ENCODE measurements around the gene TMPRSS11A.

Gene TMPRSS11A

DNA sequence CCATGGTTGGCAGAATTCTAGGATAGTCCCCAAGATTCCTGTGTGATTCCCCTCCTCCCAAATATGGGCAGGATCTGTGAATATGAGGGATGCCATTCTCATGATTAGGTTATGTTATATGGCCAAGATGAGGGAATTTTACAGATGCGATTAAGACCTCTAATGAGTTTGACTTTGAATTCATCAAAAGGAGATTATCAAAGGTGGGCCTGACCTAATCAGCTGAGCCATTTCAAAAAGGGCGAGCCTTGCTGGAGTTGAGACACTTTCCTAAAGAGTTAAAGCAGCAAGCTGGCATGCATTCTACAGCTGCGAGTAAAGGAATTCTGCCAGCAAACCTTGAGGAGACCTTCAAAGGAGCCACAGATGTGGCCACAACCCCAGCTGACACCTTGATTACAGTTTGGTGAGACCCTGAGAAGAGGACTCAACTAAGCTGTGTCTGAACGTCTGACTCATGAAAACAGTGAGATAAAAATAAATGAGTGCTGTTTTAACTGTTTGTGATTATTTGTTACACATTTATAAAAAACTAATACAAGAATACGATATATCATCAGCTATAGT is 47.8 kb downstream of the TMPRSS11A start:
- in situ Hi-C loops (cut with HindIII; ENCODE audit: low sequenced_read_pairs), result no loop called here

DNA sequence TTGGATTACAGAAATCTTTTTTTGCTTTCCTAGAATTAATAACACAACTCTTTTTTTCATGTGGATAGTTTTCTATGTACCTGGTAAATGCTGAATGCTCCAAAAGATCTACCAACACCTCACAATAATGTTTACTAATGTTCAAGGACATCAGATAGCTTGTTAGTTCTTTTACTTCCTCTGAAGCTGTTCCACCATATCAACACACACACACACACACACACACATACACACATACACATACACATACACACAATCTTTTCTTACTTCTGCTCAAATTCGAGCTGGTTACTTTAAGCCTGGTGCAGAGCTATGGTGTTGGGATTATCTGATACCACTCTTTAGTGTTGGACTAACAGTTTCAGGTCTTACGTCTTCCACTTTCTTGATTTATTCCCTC is 51.2 kb downstream of the TMPRSS11A start:
- in situ Hi-C loops (cut with HindIII; ENCODE audit: low sequenced_read_pairs), result no loop called here

DNA sequence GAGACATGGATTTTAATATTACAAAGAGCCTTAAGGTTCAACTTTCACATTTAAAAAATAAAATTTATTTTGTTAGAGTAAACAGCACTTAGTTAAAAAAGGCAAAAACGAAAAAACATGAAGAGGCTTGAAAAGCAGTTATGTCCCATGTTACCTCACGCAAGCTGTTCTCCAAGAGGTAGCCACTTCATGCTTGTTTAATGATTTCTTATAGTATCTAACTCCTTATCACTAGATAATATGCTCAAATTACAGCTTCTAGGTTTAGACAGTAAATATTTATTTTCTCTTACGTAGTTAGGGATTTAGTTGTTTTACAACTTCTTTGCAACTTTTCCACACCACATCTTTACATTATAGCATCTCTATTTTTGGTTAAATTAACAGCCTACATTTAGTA is 51.7 kb downstream of the TMPRSS11A start:
- in situ Hi-C loops (cut with HindIII; ENCODE audit: low sequenced_read_pairs), result no loop called here

DNA sequence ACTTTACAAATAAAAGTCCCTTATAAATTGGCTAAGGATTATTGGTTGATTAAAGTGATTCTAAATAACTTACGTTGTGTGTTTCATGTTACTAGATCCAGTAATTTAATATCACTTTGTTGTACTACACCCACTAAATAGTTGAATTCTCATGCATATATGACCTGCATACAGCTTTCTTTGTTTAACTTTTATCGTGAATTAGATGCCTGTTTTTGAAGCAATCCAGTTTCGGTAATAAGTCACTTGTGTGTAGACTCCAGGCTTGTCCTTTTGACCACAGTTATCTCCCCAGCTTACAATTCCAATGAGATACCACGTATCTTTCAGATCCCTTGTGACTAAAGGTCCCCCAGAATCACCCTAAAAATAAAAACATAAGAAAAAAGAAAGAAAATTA is 52.2 kb downstream of the TMPRSS11A start:
- in situ Hi-C loops (cut with HindIII; ENCODE audit: low sequenced_read_pairs), result no loop called here

DNA sequence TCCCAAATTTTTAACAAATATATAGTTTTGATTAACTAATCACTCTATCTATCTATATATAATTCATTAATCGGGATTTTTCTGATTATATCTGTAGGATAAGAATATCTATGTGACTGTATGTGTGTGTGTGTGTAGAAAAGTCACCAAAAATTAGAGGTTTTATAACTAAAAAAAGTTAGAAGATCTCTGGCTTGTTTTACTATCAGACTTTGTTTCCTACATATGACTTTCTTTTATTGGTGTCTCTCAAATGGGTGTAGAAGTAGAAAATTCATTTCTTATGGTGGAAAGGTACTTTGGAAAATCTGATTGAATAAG is 52.7 kb downstream of the TMPRSS11A start:
- in situ Hi-C loops (cut with HindIII; ENCODE audit: low sequenced_read_pairs), result no loop called here

DNA sequence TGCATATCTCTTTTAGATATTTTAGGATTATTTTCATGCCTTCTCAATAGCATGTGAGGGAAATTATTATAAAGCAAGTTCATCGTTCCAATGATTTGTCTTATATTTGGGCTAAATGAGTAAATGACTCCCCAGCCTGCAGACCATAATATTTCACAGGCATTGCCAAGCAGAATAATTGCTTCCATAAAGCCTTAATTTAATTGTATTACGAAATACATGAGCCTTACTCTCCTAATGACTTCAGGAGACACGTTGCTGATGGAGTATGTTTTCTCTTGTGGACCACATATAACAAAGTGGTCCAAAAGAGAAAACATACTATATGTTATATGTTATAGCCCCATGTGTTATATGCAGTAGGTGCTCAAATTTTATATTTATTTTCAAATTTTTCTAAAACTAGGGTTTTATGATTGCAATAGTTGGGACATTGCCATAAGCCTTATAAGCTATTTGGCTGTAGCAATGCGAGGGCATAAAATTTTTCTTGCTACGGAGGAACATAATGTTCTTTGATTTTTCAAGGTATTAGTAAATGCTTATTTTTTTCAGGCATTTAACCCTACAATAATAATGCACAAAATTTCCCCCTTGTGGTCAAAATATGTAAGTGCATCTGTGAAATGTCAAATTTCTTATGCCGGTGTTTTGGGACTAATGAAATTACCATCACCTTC is 53.2 kb downstream of the TMPRSS11A start:
- in situ Hi-C loops (cut with HindIII; ENCODE audit: low sequenced_read_pairs), result no loop called here

DNA sequence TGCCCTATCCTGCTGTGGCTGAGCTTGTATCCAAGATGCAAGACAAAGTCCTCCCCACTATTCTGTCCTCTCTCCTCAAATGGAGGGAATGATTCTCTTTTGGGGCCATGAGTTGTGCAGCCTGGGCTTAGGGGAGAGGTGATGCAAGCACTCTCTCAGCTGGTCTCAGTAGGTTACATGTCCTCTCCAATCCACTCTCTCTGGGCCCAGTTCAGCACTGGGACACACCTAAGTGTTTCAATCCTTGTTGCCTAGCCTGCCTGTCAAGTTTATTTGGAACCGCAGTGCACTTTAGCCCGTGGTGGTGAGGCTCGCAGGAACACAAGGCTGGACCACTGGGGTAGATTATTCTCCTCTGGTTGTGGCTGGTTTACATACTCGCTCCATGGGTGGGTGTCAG is 55.6 kb downstream of the TMPRSS11A start:
- in situ Hi-C loops (cut with HindIII; ENCODE audit: low sequenced_read_pairs), result no loop called here

DNA sequence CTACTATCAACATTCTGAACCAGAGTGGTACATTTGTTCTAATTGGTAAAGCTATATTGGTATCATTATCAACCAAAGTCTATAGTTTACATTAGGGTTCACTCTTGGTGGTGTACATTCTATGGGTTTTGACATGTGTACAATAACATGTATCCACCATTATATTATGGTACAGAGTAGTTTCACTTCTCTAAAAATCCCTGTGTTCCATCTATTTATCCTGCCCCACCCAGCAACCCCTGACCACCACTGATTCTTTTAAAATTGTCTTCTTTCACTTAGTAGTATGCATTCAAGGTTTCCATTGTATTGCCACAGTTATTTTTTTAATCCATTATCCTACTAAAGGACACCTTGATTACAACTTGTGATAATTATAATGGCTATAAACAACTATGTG is 64.2 kb downstream of the TMPRSS11A start:
- in situ Hi-C loops (cut with HindIII; ENCODE audit: low sequenced_read_pairs), result no loop called here

DNA sequence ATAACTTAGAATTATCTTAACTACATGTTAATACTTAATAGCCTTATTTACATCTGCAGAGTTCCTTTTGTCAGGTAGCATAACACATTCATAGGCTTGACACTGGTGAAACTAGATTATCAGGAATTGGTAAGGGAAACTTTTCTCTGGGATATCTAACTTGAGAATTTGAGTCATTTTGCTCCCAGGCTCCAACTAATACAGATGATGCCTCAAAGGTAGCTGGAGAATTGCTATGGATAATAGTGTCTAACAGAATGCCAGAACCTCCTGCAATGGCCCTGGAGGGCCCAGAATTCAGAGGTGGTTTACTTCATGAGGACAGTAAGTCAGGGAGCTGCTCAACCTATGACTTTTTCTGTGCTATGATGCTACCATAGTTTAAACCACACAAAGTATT is 65.6 kb downstream of the TMPRSS11A start:
- in situ Hi-C loops (cut with HindIII; ENCODE audit: low sequenced_read_pairs), result no loop called here

DNA sequence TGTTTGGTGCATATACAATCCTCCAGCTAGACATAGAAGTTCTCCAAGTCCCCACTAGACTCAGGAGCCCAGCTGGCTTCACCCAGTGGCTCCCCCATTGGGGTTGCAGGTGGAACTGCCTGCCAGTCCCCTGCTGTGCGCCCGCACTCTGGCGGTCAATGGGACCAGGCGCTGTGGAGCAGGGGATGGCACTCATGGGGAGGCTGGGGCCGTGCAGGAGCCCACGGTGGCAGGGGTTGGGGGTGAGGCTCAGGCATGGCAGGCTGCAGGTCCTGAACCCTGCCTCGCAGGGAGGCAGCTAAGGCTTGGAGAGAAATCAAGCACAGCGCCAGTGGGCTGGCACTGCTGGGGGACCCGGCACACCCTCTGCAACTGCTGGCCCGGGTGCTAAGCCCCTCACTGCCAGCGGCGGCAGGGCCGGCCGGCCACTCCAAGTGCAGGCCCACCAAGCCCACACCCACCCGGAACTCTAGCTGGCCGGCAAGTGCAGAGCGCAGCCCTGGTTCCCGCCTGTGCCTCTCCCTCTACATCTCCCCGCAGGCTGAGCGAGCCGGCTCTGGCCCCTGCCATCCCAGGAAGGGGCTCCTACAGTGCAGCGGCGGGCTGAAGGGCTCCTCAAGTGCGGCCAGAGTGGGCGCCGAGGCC is 66.8 kb downstream of the TMPRSS11A start:
- in situ Hi-C loops (cut with HindIII; ENCODE audit: low sequenced_read_pairs), result no loop called here

DNA sequence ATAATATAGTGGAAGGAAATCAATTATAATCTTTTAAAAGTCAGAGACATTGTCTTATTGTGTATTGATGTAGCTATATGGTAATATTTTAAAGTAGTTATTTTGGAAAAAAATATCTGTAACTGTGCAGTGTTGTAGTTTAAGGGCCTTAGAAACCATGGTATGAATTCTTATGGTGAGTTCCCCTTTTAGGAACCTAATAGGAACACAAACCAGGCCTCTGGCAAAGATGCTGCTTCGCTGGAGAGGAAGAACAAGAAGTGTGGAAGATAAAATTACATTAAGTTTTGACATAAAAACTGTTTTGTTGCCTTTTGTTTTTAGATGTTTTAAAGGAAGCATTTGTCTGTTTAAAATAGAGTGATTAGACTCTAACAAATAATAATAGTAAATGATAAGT is 68.6 kb downstream of the TMPRSS11A start:
- in situ Hi-C loops (cut with HindIII; ENCODE audit: low sequenced_read_pairs), result no loop called here

DNA sequence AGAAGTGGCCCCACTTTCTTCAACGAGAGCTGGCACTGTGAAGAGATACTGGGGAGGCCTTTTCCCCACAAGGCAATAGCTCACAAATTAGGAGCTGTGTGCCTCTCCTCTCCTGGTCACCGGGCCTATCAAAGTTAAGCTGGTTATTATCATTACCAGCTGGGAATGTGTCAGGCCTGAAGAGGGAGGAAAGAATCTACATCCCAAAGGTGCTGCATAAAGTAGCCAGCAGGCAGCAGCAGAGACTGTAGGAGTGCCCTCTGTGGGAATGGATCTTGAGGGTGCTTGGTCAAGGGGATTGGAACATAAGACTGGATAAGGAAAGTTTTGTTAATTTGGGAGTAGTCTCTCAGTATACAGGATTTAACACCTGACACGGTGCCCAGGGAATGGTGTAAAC is 70.4 kb downstream of the TMPRSS11A start:
- in situ Hi-C loops (cut with HindIII; ENCODE audit: low sequenced_read_pairs), result no loop called here

DNA sequence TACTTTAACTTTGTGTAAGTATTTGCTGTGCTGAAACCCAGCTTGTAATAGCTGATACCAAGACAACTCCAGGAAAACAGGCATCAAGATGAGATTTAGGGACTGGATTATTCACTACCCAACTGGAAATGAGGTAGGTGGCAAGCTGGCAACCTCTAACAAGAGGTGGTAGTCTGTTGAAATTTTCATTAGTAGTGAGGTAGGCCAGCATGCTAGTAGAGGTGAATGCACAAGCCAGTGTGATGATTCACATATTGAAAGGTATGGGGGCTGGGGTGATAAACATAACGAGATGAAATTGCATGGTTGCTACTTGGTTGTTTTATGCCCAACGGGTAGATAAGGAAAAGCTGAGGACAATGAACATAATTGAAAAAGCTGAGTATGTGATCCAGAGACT is 71.0 kb downstream of the TMPRSS11A start:
- in situ Hi-C loops (cut with HindIII; ENCODE audit: low sequenced_read_pairs), result no loop called here

DNA sequence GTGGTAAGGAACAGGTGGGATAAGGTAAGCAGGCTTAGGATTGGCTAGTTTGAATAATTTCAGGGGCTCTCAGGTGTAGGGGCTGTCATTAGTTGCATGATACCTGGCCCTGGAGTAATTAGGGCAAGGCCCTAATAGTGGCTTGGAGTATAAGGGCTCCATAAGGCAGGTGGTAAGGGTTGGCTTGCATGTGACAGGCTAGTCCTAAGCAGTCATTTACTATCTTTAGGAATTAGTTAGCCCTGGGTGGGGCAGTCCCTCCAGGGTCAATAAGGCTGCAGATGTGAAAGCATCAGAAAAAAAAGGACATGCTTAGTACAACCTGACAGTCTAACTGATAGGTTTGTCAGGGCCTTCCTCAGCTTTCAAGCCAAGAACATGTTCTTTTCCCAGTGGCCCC is 71.6 kb downstream of the TMPRSS11A start:
- in situ Hi-C loops (cut with HindIII; ENCODE audit: low sequenced_read_pairs), result no loop called here

DNA sequence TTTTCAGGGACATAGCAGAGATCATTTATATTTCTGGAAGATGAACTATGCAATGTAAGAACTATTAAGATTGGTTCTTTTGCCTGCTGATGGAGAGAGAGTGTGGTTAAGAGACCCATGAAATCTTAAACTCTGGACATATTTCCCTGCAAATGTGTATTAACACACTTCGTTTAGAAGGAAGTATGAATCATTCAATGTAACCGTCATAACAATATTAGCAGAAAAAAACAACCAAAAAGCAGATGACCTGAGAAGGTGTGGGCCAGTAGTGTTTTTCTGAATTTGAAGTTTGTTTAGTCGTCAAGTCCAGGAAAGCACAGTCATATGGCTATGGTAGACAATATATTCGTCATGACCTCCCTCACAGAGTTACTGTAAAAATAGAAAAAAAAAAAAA is 77.0 kb downstream of the TMPRSS11A start:
- in situ Hi-C loops (cut with HindIII; ENCODE audit: low sequenced_read_pairs), result no loop called here

DNA sequence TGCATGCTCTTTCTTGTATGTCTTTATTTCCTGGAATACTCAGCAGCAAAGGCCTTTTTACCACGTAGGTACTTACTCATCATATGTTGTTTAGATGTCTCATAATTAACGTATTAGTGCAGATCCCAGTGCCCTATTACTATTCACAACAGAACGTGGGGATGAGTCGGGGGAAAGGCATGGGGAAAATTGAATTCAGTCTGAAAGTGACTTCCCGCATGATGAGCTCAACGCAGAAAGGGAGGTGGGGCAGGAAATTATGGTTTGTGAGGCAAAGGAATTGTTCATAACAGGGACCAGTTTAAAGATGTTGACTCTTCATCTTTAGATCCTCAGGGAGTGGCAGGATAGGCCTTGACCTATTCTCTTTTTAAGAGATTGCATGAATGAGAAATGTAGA is 77.5 kb downstream of the TMPRSS11A start:
- in situ Hi-C loops (cut with HindIII; ENCODE audit: low sequenced_read_pairs), result no loop called here

DNA sequence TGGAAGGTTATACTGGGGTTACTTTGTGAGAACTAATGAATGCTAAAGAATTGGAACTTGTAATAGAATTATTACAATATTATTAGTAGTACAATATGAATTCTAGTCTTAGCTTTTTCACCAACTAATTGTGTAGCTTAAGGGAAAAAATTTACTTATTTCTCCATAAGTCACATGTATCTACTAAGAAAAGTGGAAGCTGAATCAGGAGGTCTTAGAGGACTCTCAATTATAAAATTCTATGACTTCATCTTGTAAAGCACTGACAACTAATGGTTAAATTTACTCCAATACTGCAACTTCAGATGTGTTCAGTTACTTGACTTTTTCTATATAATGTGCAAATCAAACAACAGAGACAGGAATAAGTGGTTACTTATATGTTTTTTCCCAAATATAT is 78.6 kb downstream of the TMPRSS11A start:
- in situ Hi-C loops (cut with HindIII; ENCODE audit: low sequenced_read_pairs), result no loop called here

DNA sequence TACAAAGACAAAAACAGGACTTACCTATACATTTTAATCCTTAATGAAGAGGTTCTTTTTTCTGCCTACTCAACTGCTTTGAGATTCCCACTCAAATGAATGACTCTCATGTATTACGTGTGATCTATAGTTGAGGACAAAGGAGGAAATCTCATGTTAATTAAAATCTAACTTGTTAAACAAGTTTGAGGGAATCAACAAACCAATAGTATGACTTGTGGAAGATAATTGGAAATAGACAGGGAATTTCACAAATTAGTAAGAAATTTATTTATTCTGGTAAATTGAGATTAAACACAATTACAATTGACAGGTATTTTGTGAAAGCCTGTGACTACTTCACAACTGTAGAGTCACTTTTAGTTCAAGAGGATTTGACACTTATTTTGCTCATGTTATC is 79.4 kb downstream of the TMPRSS11A start, which contains the start of gene TMPRSS11D:
Gene TMPRSS11D, minus strand, starts transcription at position 101 of the 400 bp plus-strand sequence. Its CDS starts 69 bp downstream, at position 32.
- in situ Hi-C loops (cut with HindIII; ENCODE audit: low sequenced_read_pairs), result no loop called here

DNA sequence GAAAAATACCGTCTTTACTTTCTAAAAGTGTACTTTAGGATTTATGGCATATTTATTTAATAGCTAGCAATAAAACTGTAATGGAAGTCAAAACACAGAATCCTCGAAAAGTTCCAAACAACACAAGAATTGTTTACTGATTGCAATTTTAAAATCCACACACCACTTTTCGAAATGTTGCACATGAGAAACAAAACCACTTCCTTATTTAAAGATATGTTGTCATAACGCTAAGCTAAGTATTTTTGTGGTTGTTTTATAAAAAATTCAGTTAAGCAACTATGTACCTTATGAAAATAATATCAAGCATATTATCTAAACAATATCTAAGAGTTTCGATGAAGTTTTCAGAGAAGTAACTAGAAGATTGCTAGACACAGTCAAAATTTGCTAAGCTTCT is 79.8 kb downstream of the TMPRSS11A start:
- in situ Hi-C loops (cut with HindIII; ENCODE audit: low sequenced_read_pairs), result no loop called here

DNA sequence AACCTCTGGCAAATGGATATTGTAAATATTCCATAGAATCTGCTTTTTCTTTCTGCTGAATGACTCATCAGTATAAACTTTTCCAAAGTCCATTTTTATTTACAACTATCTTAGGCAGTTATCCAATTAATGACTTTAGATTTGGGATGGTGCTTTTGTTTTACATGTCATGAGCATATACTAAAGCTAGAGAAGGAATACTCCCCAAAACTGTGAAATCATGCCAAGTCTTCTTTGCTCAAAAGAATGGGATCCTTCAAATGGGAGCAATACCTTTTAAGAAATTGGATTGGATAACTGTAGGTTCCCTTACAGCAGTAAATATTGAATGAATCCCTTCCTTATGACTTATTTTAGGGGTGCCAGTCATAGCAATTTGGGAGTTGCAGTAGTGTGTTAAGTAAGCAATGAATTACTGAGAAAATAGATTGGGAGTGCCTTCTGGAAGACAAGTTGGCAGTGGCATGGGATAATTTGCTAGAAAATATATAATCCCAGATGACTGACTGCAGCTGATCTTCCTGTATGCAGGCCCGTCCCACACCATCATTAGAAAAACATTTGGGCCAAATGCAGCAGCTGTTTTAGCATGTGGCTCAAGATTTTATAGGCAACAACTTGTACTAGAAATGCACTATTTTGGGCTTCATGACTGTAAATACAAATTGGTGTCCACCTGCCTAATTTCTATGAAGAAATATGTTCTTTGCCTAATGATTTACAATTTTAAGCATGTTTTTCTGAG is 82.3 kb downstream of the TMPRSS11A start:
- in situ Hi-C loops (cut with HindIII; ENCODE audit: low sequenced_read_pairs), result no loop called here

DNA sequence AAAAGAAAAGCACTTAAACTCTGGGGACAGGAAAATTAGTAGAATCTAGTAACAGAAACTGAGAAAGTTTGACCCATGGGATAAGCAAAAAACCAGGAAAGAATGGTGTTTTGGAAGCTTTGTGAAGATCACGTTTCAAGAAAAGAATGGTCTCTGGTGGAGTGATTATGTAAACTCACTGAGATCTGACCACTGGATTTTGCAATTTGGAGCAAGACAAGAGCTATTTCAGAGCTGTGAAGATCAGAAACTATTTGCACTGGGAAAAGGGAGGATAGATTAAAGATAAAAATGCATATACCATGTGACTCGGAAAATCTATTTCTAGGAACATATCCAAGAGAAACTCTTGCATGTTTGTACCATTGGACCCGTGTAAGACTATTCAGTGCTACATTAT is 83.8 kb downstream of the TMPRSS11A start:
- in situ Hi-C loops (cut with HindIII; ENCODE audit: low sequenced_read_pairs), result no loop called here

DNA sequence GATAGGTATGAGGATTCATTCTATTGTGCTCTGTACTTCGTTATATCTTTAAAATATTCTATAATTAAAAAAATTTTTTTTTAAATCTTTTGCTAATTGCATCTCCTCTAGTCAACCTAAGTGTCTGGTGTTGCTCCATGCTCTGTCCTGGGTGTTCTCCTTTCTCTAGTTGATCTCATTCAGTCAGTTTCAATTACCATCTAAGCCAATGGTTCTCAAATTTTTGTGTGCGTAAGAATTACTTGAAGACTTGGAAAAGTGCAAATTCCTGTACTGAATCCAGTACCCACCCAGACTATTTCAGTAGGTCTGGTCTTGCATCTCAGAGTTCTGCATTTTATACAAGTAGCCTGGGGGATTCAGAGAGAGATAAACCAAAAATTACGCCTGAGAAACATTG is 86.2 kb downstream of the TMPRSS11A start:
- in situ Hi-C loops (cut with HindIII; ENCODE audit: low sequenced_read_pairs), result no loop called here
